GM12878 (cell line): ENCODE measurements around the gene CHRNA3. TPM values are rescaled to one million over a fixed set of nuclear protein-coding genes. Genes with fewer than 3 reads are reported as not detected.

Experiments used
- ATAC-seq: fragments of 200-7000 bp; cut with Tn5 transposase; 3 replicates; pipeline ENCODE4 v1.9.1; 2020; ENCODE audit warnings: mild to moderate bottlenecking, moderate library complexity
- BruUV-seq: library from RNA; stranded (reverse); fragments of 400-500 nt; replicated peaks from 2 replicates; lab custom pipeline; 2021; lab: Mats Ljungman, UMichigan
- CTCF ChIA-PET: fragments of 300-600 bp; sonication (Branson Sonifier 250); formaldehyde crosslinking; extraction: SDS; loops from one replicate; lab custom pipeline; 2021; ENCODE audit warnings: inconsistent platforms; lab: Yijun Ruan, JAX
- POLR2A ChIA-PET: fragments of 350-600 bp; formaldehyde crosslinking; extraction: SDS; loops from one replicate; lab custom pipeline; 2021; ENCODE audit warnings: inconsistent platforms; lab: Charles Lee
- RAD21 ChIA-PET: fragments of 300-600 bp; sonication (Branson Sonifier 250); formaldehyde crosslinking; loops from one replicate; lab custom pipeline; 2023; ENCODE audit warnings: antibody characterized with exemption; ENCODE audit not compliant: unreplicated experiment; lab: Charles Lee
- SMC1A ChIA-PET: fragments of 300-600 bp; sonication (Branson Sonifier 250); formaldehyde crosslinking; loops from one replicate; lab custom pipeline; 2023; ENCODE audit not compliant: unreplicated experiment, uncharacterized antibody; lab: Charles Lee
- DNase-seq: peaks from one replicate; pipeline ENCODE4 v3.0.0-alpha.2; 2011; ENCODE audit warnings: low read depth, low spot score
- FAIRE-seq: peaks from 3 replicates; lab custom pipeline; 2011; peaks lifted over from hg19 to GRCh38; lab: Jason Lieb, UNC
- H2AFZ ChIP-seq: 2 replicates; pipeline ENCODE4 v1.6.0; 2011; ENCODE audit warnings: low read depth, low read length, control low read depth; ENCODE audit not compliant: control insufficient read depth
- H3K27ac ChIP-seq: 2 replicates; pipeline ENCODE4 v1.5.1; 2011; ENCODE audit warnings: control low read depth; ENCODE audit not compliant: control insufficient read depth, insufficient read depth
- H3K27me3 ChIP-seq, 2 experiments: replicated peaks in 1 of 2; 2 replicates each; pipeline versions ENCODE4 v1.6.0 to v1.6.1; 2011; ENCODE audit warnings: low read length in 1 of 2; ENCODE audit not compliant: control insufficient read depth in 2 of 2, insufficient read depth in 2 of 2
- H3K36me3 ChIP-seq, 2 experiments: 2 replicates each; pipeline ENCODE4 v1.5.1; 2011; ENCODE audit warnings: low read length in 1 of 2; ENCODE audit not compliant: control insufficient read depth in 2 of 2, insufficient read depth in 2 of 2
- H3K4me1 ChIP-seq: 2 replicates; pipeline ENCODE4 v1.6.1; 2011; ENCODE audit warnings: mild to moderate bottlenecking, low read length, moderate library complexity, mixed read lengths; ENCODE audit not compliant: control insufficient read depth, insufficient read depth
- H3K4me2 ChIP-seq: 2 replicates; pipeline ENCODE4 v1.6.0; 2011; ENCODE audit warnings: control low read depth; ENCODE audit not compliant: control insufficient read depth, insufficient read depth
- H3K4me3 ChIP-seq: fragments of 200-600 bp; sonication (generic); 2 replicates; pipeline ENCODE4 v1.5.1; 2016
- H3K79me2 ChIP-seq: 2 replicates; pipeline ENCODE4 v1.6.0; 2011; ENCODE audit warnings: low read length; ENCODE audit not compliant: control insufficient read depth, insufficient read depth
- H3K9ac ChIP-seq: 2 replicates; pipeline ENCODE4 v1.8.0; 2011; ENCODE audit warnings: low read length, control low read depth, mixed read lengths; ENCODE audit not compliant: control insufficient read depth, insufficient read depth
- H3K9me3 ChIP-seq: replicated peaks from 3 replicates; pipeline ENCODE4 v1.5.1; 2011; ENCODE audit warnings: mild to moderate bottlenecking, low read length; ENCODE audit not compliant: control insufficient read depth, insufficient read depth
- H4K20me1 ChIP-seq: 2 replicates; pipeline ENCODE4 v1.6.0; 2011; ENCODE audit not compliant: control insufficient read depth, insufficient read depth
- E2F4 ChIP-seq: IDR thresholded peaks from 2 replicates; pipeline ENCODE4 v1.6.1; 2012; ENCODE audit warnings: low read depth, low read length, improper control_type of control experiment
- HDAC2 ChIP-seq: fragments of 200-600 bp; sonication (generic); IDR thresholded peaks from 2 replicates; pipeline ENCODE4 v1.6.1; 2017
- IRF5 ChIP-seq: fragments of 450-650 bp; IDR thresholded peaks from 2 replicates; pipeline ENCODE4 v1.6.1; 2017; ENCODE audit warnings: borderline replicate concordance
- MYB ChIP-seq: fragments of 150-350 bp; IDR thresholded peaks from 2 replicates; pipeline ENCODE4 v1.6.1; 2014; ENCODE audit warnings: mild to moderate bottlenecking, low read depth, low read length, borderline replicate concordance
- NFYA ChIP-seq: IDR thresholded peaks from 2 replicates; pipeline ENCODE4 v1.6.1; 2011; ENCODE audit warnings: low read depth, mild to moderate bottlenecking, low read length, improper control_type of control experiment, borderline replicate concordance
- RAD21 ChIP-seq: IDR thresholded peaks from 2 replicates; pipeline ENCODE4 v1.6.1; 2011; ENCODE audit warnings: mild to moderate bottlenecking, low read depth, low read length, moderate library complexity; ENCODE audit not compliant: insufficient read depth
- SIN3A ChIP-seq: IDR thresholded peaks from 2 replicates; pipeline ENCODE4 v1.6.1; 2012; ENCODE audit warnings: low read depth, low read length, improper control_type of control experiment
- YBX1 ChIP-seq: fragments of 450-650 bp; IDR thresholded peaks from 2 replicates; pipeline ENCODE4 v1.6.1; 2016; ENCODE audit warnings: antibody characterized with exemption
- ZNF274 ChIP-seq: IDR thresholded peaks from one replicate; pipeline ENCODE4 v1.8.0; 2011; ENCODE audit not compliant: insufficient read length, insufficient read depth
- WGBS: methylation state at CpG from one replicate; pipeline ENCODE4 v1.1.6; 2016; ENCODE audit warnings: low lambda C conversion rate; ENCODE audit not compliant: insufficient replicate concordance, insufficient coverage; ENCODE audit errors: missing lambda C conversion rate; 5-methylcytosine and 5-hydroxymethylcytosine counted together
- in situ Hi-C: fragments of 300-500 bp; cut with MboI; formaldehyde crosslinking; loops from 9 replicates; pipeline ENCODE4 v1.14.3; 2018; ENCODE audit warnings: mixed read lengths
- intact Hi-C: fragments of 100-400 bp; cut with micrococcal nuclease; formaldehyde crosslinking; loops from one replicate; pipeline ENCODE4 v1.14.2; 2022; ENCODE audit not compliant: unreplicated experiment
- polyA plus RNA-seq, 11 experiments: library from polyadenylated mRNA; depleted of rRNA in 4 of 11; unstranded in 6 of 11; stranded (reverse) in 5 of 11; fragments of >200 nt; fragmentation: Nextera tagmentation in 4 of 11; fragmentation: Illumina TruSeq in 1 of 11; extraction: Ambion mirVana in 4 of 11; extraction: Trizol in 1 of 11; gene quantifications; 1 replicate in 1 of 11; 2 replicates in 10 of 11; pipeline versions ENCODE4 v1.2.1 to v1.2.3, GENCODE V29; 2011 to 2016; ENCODE audit warnings: inconsistent platforms in 2 of 11, missing spikeins in 2 of 11, low read depth in 1 of 11
- total RNA-seq, 4 experiments: library from RNA; depleted of rRNA in 3 of 4; stranded (reverse); fragments of >200 nt in 3 of 4; fragmentation: Illumina TruSeq in 1 of 4; extraction: Trizol in 1 of 4; gene quantifications; 2 replicates each; pipeline versions ENCODE4 v1.2.1 to v1.2.3, GENCODE V29; 2013 to 2021
- TF ChIP-seq, protein P1 (sequence below): fragments of 450-650 bp; IDR thresholded peaks from 2 replicates; pipeline ENCODE4 v1.6.1; 2014; ENCODE audit warnings: mild to moderate bottlenecking
- TF ChIP-seq, protein P2 (sequence below): IDR thresholded peaks from 2 replicates; pipeline ENCODE4 v1.6.1; 2012; ENCODE audit warnings: improper control_type of control experiment, low read depth, low read length; ENCODE audit not compliant: insufficient replicate concordance

The CHRNA3 gene
- total and polyA plus RNA-seq, 10 of the 15 experiments (the other 5 are each of a cell fraction or from before 2014, with no cell fraction given), result 0.06 to 0.19 (median 0.09) TPM; not detected in 7

DNA sequence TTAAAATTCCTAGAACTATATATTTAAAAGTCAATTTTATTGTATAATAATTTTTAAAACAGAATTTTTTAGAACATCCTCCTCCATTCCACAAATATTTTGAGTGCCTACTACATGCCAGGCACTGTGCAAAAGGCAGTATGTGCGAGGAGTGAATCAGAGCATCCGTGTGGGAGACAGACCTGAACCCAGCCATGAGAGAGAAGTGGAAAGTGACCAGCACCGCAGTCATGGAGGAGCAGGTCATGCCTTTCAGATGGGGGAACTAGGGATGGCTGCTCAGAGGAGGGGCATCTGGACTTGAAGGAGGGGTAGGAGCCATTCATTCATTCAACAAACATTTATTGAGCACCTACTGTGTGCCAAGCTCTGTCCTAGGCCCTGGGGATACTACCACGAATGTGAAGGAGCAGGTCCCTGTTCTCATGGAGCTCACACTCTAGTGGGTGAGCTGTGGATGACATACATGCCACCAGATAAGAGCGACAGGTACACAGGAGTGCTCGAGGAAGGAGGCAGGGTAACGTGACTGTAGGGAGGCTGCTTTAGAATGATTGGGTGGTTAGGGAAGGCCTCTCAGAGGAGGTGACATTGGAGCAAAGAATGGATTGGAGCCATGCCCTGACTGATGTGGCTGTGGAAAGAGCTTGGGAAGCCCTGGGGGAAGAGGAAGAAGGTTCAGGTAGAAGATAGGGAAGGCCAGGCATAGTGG is 3.1 kb upstream of the CHRNA3 start (continued):
- TF ChIP-seq E2F4 (no peak), NFYA (no peak), ZNF274 (no peak), HDAC2 (no peak), MYB (no peak)
- TF ChIP-seq, protein P1, sequence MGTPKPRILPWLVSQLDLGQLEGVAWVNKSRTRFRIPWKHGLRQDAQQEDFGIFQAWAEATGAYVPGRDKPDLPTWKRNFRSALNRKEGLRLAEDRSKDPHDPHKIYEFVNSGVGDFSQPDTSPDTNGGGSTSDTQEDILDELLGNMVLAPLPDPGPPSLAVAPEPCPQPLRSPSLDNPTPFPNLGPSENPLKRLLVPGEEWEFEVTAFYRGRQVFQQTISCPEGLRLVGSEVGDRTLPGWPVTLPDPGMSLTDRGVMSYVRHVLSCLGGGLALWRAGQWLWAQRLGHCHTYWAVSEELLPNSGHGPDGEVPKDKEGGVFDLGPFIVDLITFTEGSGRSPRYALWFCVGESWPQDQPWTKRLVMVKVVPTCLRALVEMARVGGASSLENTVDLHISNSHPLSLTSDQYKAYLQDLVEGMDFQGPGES, result no peak

- H3K27me3 ChIP-seq, result peaks cover 5 to 9% of the 10 kb centered on the region in 2 experiments
- in situ Hi-C loops, result no loop called here
- ChIA-PET POLR2A (no interaction called here), SMC1A (no interaction called here), CTCF (interaction anchor here (1.3 to 1.6 kb wide), 2 partner anchors 78 to 88 kb away, joined by 3 to 4 read pairs; no protein-coding TSS in a partner anchor), RAD21 (no interaction called here)
- H3K9me3 ChIP-seq, result no peaks in the 10 kb centered on the region
- no peaks in the 10 kb centered on the region for H3K36me3 ChIP-seq
- no peaks in the 10 kb centered on the region for H4K20me1 ChIP-seq
- H3K4me3 ChIP-seq, result no peak overlapping the region
- no peaks in the 10 kb centered on the region for H3K79me2 ChIP-seq
- no peak overlapping the region for H3K4me2 ChIP-seq
- no peak overlapping the region for H3K9ac ChIP-seq
- DNase-seq (no peak), FAIRE-seq (no peak), ATAC-seq (no peak)
- H3K27ac ChIP-seq, result no peak overlapping the region
- H2AFZ ChIP-seq, result no peak overlapping the region
- intact Hi-C loops, result no loop called here
- WGBS, result 39% methylated on average over 10 of the region's 10 CpGs
- no peaks in the 10 kb centered on the region for H3K4me1 ChIP-seq
- BruUV-seq, result no TSS peak
- TF ChIP-seq, protein P2, sequence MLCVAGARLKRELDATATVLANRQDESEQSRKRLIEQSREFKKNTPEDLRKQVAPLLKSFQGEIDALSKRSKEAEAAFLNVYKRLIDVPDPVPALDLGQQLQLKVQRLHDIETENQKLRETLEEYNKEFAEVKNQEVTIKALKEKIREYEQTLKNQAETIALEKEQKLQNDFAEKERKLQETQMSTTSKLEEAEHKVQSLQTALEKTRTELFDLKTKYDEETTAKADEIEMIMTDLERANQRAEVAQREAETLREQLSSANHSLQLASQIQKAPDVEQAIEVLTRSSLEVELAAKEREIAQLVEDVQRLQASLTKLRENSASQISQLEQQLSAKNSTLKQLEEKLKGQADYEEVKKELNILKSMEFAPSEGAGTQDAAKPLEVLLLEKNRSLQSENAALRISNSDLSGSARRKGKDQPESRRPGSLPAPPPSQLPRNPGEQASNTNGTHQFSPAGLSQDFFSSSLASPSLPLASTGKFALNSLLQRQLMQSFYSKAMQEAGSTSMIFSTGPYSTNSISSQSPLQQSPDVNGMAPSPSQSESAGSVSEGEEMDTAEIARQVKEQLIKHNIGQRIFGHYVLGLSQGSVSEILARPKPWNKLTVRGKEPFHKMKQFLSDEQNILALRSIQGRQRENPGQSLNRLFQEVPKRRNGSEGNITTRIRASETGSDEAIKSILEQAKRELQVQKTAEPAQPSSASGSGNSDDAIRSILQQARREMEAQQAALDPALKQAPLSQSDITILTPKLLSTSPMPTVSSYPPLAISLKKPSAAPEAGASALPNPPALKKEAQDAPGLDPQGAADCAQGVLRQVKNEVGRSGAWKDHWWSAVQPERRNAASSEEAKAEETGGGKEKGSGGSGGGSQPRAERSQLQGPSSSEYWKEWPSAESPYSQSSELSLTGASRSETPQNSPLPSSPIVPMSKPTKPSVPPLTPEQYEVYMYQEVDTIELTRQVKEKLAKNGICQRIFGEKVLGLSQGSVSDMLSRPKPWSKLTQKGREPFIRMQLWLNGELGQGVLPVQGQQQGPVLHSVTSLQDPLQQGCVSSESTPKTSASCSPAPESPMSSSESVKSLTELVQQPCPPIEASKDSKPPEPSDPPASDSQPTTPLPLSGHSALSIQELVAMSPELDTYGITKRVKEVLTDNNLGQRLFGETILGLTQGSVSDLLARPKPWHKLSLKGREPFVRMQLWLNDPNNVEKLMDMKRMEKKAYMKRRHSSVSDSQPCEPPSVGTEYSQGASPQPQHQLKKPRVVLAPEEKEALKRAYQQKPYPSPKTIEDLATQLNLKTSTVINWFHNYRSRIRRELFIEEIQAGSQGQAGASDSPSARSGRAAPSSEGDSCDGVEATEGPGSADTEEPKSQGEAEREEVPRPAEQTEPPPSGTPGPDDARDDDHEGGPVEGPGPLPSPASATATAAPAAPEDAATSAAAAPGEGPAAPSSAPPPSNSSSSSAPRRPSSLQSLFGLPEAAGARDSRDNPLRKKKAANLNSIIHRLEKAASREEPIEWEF, result no peak
- TF ChIP-seq IRF5 (no peak), YBX1 (no peak), NFYA (no peak), SIN3A (no peak), MYB (no peak), RAD21 (no peak)
These were observed 1.1 kb upstream of the CHRNA3 start for GRCh38 chr15:78621810-78622402.
